Fibroblast of the conjunctiva (primary cell): ENCODE results near the gene CAPZB.

Source experiments
- DNase-seq: peaks from one replicate; pipeline ENCODE4 v3.0.0-alpha.2; 2010; ENCODE audit warnings: low read depth

Gene CAPZB

DNA sequence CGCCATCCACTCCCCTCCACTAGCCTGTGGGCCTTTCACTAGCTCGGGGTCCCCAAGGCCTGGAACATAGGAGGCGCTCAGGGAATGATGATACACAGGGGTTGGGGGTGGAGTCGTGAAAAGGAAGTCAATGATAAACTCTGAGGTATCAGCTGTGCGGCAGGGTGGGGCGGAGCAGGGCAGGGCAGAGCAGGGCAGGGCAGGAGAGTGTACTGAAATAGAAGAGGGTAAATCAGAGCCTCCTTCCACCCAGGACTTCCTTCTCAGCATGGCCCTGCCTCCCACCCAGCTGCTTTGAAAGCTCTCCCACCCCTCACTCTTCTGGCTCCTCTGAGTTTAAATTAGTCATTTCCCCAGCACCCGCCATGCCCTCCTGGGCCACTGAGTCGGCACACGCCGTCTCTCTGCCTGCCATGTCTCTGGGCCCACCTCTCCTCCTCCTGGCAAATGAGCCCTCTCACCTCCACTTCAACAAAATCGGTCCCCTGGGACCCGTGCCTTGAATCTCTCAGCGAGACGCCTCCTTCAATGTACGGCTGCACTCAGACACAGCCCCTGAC, 16.9 kb downstream of the CAPZB start:
- DNase-seq = no peak

GRCh38 chr1:19467199-19468187, 17.8 kb downstream of the CAPZB start:
- no peak for DNase-seq

GRCh38 chr1:19466112-19466561, 19.2 kb downstream of the CAPZB start:
- DNase-seq = no peak

DNA sequence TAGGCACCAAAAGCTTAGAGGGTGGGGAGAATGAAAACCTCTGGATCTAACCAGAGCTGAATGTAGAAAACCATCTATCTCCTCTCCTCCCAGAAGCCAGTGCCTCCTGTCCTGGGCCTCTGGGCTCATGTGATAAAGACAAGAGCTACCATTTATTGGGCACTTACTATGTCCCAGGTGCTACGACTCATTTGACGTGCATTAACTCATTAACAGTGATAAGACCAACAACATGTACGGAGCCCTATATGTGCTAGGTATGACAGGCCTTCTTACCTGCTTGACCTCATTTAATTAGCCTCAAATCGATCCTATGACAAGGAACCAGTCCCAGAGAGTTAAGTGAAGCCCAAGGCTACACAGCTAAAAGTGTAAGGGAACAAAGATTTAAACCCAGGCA, 19.7 kb downstream of the CAPZB start:
- no peak for DNase-seq

- no peak for DNase-seq
These were observed 20.2 kb downstream of the CAPZB start for GRCh38 chr1:19465123-19465522.

DNA sequence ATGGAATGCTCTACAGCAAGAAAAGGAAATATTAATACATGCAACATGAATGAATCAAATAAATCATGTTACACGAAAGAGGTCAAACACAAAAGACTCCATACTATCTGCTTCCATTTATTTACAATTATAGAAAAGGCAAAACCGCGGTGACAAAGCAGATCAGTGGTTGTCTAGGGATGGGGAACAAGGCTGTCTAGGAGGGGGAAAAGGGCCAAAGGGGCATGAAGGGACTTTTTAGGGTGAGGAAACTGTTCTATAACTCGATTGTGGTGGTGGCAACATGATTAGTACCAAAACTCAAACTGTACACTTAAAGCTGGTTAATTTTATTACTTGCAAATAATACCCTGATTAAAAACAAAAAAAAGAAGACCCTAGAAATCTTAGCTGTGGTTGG, 20.6 kb downstream of the CAPZB start:
- DNase-seq = no peak

DNA sequence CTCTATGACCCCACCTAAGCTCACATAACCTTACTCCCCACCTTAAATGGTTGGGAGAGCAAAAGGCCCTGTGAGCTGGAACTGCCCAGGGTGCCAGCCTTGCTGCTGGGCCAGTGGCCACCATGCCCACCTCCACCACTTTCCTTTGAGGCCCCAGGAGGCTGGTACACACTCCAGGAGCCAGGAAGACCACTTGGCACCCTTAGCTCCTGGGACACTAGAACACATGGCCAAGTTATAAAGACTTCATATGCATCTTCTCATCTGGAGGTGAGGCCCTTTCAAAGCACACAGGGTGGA, 21.9 kb downstream of the CAPZB start:
- DNase-seq = no peak

DNA sequence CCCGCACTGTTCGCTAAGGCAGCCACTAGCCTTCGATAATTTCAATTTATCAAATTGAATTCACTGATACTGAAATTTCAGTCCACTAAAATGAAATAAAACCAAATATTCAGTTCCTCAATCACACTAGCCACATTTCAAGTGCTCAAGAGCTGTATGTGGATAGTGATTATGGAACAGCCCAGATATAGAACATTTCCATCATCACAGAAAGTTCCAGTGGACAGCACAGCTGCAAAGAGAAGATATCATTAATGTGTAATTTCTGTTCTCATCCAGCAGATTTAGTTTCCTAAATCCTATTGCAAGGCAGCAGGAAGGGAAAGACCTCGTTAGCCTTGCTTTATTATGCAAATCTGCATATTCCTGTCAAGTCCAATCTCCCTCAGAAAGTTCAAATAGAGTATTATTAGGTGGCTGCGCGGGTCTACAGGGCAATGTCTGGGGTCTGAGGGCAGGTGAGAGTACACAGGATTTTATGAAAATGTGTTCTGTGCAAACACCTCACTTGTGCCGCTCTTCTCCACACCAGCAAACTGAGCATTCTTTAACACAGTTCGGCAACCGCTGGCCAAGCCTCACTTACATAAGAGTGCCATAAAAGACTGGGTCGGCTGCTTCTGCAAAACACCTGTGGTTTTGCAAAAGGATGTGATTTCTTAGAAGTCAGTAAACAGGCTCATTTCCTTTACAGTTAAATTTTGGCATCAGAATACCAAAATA, 22.4 kb downstream of the CAPZB start:
- DNase-seq = no peak

DNA sequence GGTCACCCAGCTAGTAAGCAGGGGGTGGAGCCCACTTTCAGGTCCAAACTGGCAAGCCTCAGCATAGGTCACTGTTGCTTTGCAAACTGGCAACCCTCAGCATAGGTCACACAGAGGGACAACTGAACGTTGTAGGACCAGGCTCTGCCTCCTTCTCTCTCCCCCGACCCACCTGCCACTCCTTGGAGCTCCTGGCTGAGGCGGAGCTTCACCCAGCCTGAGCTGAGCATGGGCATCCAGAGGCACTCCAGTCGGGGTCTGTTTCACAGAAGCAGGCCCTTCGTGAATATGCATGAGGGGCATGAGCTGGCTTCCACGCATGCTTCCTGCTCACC, 24.2 kb downstream of the CAPZB start:
- DNase-seq = no peak

- DNase-seq = no peak
These were observed 24.7 kb downstream of the CAPZB start for GRCh38 chr1:19460535-19461219.

DNA sequence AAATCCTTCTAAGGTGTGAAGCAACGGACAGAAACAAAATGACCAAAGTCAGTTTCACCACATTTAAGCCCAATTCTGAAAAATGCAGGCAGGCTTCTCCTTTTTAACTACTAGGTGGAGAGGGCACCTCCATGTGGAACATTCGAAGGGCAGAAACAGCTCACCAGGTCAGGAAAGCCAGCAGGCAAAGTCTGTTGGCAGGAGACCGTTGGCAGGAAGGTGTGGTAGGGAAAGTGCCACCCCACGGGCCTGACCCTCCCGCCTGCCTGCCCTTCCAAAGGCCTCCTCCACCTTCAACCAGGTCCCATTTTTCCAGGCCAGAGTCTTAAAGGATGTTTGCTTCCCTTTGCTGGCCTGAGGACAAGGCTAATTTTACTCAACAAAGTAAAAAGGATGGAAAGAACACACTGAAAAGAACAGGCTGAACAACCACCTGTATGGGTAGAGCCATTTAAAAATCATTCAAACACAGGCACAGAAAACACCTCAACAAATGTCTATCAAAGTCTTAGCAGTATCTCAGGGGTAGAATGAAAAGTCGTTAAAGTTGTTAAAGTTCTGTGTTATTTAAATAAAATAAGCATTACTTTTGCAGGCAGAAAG, 26.4 kb downstream of the CAPZB start:
- no peak for DNase-seq

DNA sequence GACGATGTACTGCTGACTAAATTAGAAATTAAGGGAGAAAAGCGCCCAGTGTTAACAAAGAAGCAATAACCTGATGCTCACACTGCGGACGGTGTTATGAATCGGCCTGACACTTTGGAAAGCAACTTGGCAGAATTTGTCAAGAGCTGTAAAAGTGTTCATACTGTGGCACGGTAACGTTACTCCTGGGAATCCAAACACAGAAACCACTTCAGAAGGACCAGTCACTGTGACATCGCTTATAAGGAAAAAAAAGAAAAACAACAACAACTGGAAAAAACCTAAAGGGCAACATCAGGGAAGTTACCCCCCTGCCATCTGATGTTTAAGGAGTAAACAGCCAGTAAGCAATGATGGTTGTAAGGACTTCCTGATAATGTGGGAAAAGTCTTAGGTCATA, 27.7 kb downstream of the CAPZB start:
- DNase-seq = no peak

DNA sequence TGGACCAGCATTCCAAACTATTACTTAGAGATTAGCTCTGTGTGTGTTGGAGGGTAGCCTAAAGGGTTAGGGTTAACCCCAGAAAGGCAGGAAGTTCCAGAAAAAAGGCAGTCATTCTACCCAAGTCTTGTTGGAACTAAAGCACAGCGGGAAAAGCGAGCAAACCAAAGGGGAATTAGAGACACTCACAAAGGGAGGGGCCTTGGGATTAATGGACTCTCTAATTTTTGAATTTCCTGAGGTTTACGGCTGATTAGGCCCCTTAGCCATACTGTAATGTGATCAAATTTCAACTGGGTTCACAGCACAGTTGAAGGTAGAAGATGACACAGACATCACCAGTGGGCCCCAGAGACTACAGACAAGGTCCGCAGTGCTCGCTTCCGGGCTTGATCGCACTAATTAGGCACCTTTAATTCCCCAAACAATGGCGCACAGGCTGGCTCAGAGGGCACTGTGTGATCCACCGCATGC, 28.3 kb downstream of the CAPZB start:
- DNase-seq = no peak

DNA sequence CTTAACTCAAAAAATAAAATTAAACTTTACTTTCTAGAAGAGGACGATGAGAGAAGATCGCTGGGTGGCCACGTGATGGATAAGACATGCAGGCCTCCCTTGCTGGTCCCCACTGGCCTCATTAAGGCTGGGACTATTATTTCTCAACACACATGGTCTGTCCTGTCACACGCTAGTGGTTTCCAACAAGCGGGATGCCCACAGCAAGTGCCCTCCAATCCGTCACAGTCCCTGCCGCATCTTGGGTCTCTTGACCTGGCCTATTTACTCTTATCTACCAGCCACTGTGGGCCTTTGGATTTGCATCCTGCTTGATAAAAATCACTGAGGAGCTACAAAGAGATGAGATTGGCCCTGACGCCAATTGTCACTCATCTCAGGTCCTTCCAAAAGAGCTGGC, 30.0 kb downstream of the CAPZB start:
- DNase-seq = no peak

DNA sequence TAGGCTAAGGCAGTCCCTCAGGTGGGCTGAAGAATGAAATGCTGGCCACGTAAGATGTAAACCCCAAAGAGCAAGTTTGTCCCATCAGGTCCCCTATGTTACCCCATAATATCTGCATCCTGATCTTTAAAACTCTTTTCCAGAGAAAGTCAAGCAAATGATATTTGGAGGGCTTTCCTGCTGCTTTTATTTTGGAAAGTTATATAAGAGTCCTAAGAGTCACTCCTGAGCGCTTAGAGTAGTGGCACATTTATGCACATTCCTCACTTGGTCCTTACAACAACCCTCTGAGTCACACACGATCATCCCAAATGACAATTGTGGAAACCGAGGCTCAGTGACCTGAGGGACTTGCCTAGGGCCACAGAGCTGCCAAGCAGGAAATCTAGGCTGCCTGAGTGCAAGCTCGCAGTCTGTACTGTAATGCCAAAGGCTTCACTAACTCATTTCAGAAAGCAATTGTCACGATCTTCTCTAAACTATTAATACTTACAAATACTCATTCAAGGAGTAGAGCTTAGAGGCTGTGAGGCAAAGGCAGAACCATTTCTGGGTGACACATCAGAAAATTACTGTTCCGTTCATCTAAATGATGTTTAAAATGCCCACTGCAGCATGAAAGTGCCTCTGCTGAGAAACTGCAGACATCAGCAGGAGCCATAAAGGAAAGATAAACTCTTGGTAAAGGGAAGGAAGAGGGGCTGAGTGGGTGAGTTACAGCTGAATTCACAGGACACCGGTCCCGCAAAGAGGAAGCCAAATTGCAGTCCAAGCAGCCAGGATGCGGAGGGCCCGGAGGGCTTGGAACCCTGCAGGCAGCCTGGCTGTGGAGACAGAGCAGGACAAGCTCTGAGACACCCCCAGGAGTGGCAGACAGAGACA, 30.8 kb downstream of the CAPZB start:
- no peak for DNase-seq

- DNase-seq = no peak
These were observed 31.6 kb downstream of the CAPZB start for GRCh38 chr1:19453741-19454201.

GRCh38 chr1:19452221-19452663, 33.1 kb downstream of the CAPZB start:
- DNase-seq = peak; percentile 80

GRCh38 chr1:19450811-19451515, 34.4 kb downstream of the CAPZB start:
- peak; percentile 89 for DNase-seq

DNA sequence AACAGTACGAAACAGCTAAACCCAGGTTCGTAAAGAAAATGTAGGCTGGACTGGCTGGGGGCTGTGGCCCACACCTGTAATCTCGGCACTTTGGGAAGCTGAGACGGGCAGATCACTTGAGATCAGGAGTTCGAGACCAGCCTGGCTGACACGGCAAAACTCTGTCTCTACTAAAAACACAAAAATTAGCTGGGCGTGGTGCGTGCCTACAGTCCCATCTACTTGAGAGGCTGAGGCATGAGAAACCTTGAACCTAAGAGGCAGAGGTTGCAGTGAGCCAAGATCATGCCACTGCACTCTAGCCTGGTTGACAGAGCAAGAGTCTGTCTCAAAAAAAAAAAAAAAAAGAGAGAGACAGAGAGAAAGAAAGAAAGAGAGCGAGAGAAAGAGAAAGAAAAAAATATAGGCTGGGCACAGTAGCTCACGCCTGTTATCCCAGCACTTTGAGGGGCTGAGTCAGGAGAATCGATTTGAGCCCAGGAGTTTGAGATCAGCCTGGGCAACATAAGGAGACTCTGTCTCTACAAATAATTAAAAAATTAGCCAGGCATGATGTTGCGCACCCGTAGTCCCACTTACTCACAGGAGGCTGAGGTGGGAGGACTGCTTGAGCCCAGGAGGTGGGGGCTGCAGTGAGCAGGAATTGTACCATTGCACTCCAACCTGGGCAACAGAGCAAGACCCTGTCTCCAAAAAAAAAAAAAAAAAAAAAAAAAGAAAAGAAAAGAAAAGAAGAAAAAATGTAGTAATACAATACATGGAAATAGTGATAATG, 35.7 kb downstream of the CAPZB start:
- DNase-seq = no peak
